Esophagus (tissue), 2 donors: Measurements from ENCODE around the gene DROSHA. TPM values are rescaled to one million over a fixed set of nuclear protein-coding genes. Genes with fewer than 3 reads are reported as not detected.
"Not testable (repeated sequence)": the region's sequence is repeated elsewhere in the genome, so short reads cannot be mapped to it uniquely, and the experiment has no call there.

Experiments used
- H3K27ac ChIP-seq, 2 donors: one replicate each; pipeline ENCODE4 v1.5.1; 2013; ENCODE audit warnings: low read depth in 2 of 2, mild to moderate bottlenecking in 2 of 2, inconsistent platforms in 1 of 2, low read length in 1 of 2, moderate library complexity in 1 of 2
- H3K27me3 ChIP-seq, 2 donors: one replicate each; pipeline ENCODE4 v1.6.1; 2013; ENCODE audit warnings: low read length in 2 of 2, control low read depth in 1 of 2, mild to moderate bottlenecking in 1 of 2; ENCODE audit not compliant: insufficient read depth in 2 of 2, control insufficient read depth in 1 of 2
- H3K36me3 ChIP-seq, 2 donors: one replicate each; pipeline ENCODE4 v1.6.1; 2013; ENCODE audit warnings: low read length in 1 of 2; ENCODE audit not compliant: control insufficient read depth in 2 of 2, insufficient read depth in 2 of 2
- H3K4me1 ChIP-seq, 2 donors: one replicate each; pipeline ENCODE4 v1.6.1; 2013; ENCODE audit warnings: low read length in 1 of 2; ENCODE audit not compliant: control insufficient read depth in 2 of 2, insufficient read depth in 2 of 2
- H3K4me3 ChIP-seq, 2 donors: one replicate each; pipeline ENCODE4 v1.5.1; 2013; ENCODE audit warnings: low read length in 2 of 2, mild to moderate bottlenecking in 2 of 2, low read depth in 1 of 2, moderate library complexity in 1 of 2
- H3K9me3 ChIP-seq, 2 donors: one replicate each; pipeline ENCODE4 v1.6.1; 2013; ENCODE audit warnings: mild to moderate bottlenecking in 2 of 2, low read depth in 1 of 2, low read length in 1 of 2, moderate library complexity in 1 of 2; ENCODE audit not compliant: control insufficient read depth in 2 of 2, insufficient read depth in 1 of 2
- WGBS, 2 donors: extraction: QIAGEN DNeasy Blood & Tissue Kit; methylation state at CpG; one replicate each; pipeline ENCODE4 v1.1.7; 2013; 5-methylcytosine and 5-hydroxymethylcytosine counted together
- polyA plus RNA-seq, 2 donors: library from polyadenylated mRNA; stranded (reverse); fragments of 200-250 nt; gene quantifications; one replicate each; pipeline ENCODE4 v1.2.3, GENCODE V29; 2013
- donor health status: healthy with polysubstance abuse.
- donor health status: Bipolar disorder and iron deficiency.

The DROSHA gene
- polyA plus RNA-seq, 2 donors, result 21.8 to 34.6 TPM

DNA sequence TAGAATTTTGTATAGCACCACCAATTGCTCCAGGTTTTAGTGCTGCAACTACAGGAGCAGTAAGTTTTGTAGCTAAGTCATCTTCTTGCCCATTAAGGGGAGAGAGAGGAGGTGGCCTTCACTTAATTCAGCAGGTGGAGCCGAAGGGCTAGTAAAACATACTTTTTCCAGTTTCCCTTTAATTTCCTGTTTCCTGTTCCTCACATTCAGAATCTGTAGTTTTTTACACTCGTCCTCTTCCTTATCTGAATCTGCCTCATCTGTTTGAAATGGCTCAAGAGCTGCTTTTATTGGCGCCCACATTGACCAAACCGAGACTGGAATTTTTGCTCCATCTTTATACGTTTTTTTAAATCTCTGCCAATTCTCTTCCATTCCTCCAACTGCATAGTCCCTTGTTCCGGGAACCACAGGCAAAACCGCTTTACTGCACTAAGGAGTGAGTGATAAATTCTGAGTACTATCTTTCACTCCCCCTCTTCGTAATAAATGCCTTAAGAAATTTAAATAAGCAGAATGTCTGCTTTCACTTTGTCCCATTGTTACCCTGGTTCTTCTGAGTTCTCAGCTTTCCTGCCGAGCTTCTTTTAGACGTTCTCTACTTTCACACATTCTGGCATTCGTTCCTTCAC lies 133.9 kb downstream of the DROSHA start:
- H3K4me3 ChIP-seq, result no peak overlapping the region

DNA sequence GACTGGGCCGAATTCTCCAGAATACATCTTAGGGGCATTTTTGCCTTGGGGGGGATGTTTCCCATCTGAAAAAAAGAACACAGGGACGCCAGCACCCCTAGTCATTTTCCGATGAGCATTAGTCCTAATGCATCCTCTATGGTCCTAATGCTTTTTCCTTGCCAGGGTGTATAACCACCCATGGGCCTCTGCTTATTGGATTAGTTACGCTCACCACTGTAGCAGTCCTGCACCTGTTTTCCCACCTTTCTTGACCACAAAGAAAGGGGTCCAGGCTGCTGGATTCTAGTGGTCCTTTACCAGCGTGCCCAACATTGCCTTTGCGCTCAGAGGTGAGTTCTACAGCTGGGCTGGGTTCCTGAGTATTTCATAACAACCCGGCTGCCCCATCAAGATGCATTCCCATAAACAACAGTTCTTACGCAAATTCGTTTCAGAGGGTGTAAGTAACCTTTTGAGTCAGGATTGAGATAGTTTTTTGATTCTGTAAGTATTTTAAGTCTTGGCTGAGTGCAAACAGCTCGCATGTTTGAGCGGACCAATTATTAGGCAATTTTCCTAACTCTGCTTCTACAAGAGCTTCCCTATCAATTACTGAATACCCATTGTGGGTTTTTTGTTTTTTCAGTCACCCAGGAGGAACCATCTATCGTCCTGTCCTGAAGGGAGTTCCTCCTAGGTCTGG lies 135.1 kb downstream of the DROSHA start:
- Histone ChIP-seq H3K27me3 (no peaks in the 10 kb centered on the region), H3K27ac (no peak overlapping the region), H3K36me3 (no peaks in the 10 kb centered on the region), H3K4me3 (no peak overlapping the region), H3K4me1 (no peaks in the 10 kb centered on the region), H3K9me3 (no peaks in the 10 kb centered on the region)
- WGBS, 2 donors, result 78 to 87% methylated on average over 12 of the region's 12 CpGs

More for the DNA sequence above, 133.9 kb downstream of the DROSHA start:
- H3K36me3 ChIP-seq, result peaks cover 0 to 2% of the 10 kb centered on the region in 2 donors
- H3K27me3 ChIP-seq, result no peaks in the 10 kb centered on the region
- no peaks in the 10 kb centered on the region for H3K9me3 ChIP-seq
- H3K27ac ChIP-seq, result no peak overlapping the region
- H3K4me1 ChIP-seq, result no peaks in the 10 kb centered on the region
- 77 to 78% methylated on average over 11 of the region's 11 CpGs for WGBS, 2 donors

DNA sequence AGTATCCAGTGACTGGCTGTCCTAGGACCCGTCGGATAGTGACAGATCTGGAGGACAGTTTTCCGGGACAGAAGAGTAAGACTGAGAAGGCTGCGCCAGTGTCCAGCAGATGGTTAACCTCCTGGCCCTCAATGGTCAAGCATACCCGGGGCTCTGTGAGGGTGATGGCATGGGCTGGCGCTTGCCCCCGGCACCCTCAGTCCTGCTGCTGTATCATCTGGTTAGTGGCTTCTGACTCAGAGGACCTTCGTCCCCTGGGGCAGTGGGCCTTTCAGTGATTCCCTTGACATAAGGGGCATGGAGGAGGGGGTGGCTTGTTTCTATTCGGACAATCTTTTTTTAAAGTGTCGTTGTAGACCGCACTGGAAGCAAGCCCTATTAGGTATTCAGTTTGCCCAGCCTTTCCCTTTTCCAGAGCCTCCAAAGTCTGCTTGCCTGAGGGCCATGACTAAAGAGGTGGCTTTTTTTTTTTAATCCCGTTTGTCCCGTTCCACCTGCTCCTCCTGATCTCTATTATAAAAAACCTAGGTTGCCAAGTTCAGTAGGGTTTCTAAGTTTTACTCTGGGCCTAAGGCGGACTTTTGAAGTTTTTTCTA lies 136.3 kb downstream of the DROSHA start:
- H3K27me3 ChIP-seq, H3K9me3 ChIP-seq, H3K4me3 ChIP-seq, H3K4me1 ChIP-seq, H3K27ac ChIP-seq, H3K36me3 ChIP-seq: not testable (repeated sequence)
- WGBS, 2 donors, result 69 to 78% methylated on average over 14 of the region's 14 CpGs

DNA sequence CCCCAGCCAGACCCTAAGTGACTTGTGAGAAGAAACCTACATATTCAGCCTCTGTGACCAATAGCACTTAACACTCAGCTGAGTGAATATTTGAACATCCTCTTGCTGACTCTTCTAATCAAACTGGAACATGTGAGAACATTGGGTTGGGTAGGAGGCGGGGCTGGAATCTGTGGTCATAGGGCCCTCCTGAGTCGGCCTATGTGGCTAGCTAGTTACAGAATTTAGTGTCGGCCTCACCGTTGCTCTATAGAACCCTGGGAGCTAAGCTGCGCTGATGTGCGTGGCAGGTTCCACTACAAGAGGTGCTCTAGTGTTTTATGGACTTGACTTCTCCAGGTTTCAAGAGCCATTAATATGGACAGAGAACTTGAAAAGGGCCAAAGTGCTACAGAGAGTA lies 138.8 kb downstream of the DROSHA start:
- Histone ChIP-seq H3K9me3 (peaks cover 0 to 7% of the 10 kb centered on the region in 2 donors), H3K4me3 (no peak overlapping the region), H3K4me1 (no peaks in the 10 kb centered on the region), H3K36me3 (no peaks in the 10 kb centered on the region), H3K27me3 (no peaks in the 10 kb centered on the region), H3K27ac (no peak overlapping the region)
- 88 to 93% methylated on average over 6 of the region's 6 CpGs for WGBS, 2 donors

DNA sequence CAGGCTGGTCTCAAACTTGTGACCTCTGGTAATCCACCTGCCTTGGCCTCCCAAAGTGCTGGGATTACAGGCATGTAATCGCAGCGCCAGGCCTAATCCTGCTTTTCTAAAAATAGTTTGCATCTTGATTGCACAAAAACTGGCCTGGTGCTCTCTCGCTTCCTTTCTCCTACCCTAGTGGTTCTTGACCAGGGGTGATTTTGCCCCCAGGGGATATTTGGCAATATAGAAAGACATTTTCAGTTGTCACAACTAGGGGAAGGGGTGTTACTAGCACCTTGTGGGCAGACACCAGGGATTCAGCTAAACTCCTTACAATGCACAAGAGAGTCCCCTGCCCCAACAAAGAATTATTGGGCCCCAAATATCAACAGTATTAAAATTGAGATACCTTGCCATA lies 139.8 kb downstream of the DROSHA start:
- Histone ChIP-seq H3K9me3 (peaks cover 3 to 11% of the 10 kb centered on the region in 2 donors), H3K27me3 (no peaks in the 10 kb centered on the region), H3K36me3 (no peaks in the 10 kb centered on the region), H3K4me3 (no peak overlapping the region), H3K27ac (no peak overlapping the region), H3K4me1 (no peaks in the 10 kb centered on the region)
- 89% methylated on average over 3 of the region's 3 CpGs for WGBS, 2 donors

DNA sequence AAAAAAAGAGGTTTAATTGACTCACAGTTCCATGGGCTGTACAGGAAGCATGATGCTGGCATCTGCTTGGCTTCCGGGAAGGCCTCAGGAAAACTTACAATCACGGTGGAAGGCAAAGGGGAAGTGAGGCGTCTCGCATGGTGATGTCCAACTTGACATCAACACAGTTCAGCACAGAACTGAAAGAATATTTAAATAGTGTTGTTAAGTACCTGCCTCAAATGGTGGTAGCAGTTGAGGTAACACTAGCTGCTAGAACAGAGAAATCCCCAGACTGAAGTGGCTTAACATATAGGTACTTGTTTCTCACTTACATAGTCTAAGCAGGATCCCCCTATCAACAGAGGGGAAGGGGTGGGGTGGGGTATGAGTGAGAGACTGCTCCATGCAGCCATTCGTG lies 141.6 kb downstream of the DROSHA start:
- Histone ChIP-seq H3K27ac (no peak overlapping the region), H3K36me3 (no peaks in the 10 kb centered on the region), H3K27me3 (no peaks in the 10 kb centered on the region), H3K4me1 (no peaks in the 10 kb centered on the region), H3K4me3 (no peak overlapping the region), H3K9me3 (peaks cover 3 to 11% of the 10 kb centered on the region in 2 donors)
- WGBS, 2 donors, result 88 to 93% methylated on average over 5 of the region's 5 CpGs

DNA sequence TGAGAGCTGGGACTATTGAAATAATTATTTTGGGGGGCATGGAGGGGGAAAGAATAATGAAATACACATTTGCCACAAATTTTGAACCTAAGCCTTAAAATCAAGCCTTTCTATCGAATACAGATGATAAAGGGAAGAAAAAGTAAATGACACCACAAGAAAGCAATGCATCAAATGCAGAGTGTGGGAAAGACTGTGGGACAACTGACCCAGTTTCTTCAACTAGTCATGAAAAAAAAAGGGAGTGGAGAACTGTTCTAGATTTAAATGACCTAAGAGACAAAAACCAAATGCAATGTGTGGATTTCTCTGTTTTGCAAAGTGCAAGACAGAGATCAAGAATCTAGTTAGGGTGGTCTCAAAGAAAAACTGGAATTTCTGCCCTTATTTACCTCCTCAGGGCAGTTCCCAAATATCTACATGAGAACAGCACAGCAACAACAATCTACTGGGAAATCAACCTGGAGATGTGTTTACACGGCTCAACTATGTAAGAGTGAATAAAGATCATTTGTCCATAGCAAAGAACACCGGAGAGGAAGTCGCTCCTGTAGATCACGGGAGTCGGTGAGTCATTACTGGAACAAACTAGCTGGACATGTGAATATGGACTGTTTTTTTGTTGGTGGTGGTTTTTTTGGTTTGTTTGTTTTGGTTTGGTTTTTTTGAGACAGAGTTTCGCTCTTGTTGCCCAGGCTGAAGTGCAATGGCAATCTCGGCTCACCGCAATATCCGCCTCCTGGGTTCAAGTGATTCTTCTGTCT lies 145.9 kb downstream of the DROSHA start:
- no peaks in the 10 kb centered on the region for H3K27me3 ChIP-seq
- H3K27ac ChIP-seq, result no peak overlapping the region
- H3K36me3 ChIP-seq, result no peaks in the 10 kb centered on the region
- H3K4me3 ChIP-seq, result no peak overlapping the region
- no peaks in the 10 kb centered on the region for H3K4me1 ChIP-seq
- peaks cover 3 to 11% of the 10 kb centered on the region in 2 donors for H3K9me3 ChIP-seq
- 83 to 90% methylated on average over 10 of the region's 10 CpGs for WGBS, 2 donors

DNA sequence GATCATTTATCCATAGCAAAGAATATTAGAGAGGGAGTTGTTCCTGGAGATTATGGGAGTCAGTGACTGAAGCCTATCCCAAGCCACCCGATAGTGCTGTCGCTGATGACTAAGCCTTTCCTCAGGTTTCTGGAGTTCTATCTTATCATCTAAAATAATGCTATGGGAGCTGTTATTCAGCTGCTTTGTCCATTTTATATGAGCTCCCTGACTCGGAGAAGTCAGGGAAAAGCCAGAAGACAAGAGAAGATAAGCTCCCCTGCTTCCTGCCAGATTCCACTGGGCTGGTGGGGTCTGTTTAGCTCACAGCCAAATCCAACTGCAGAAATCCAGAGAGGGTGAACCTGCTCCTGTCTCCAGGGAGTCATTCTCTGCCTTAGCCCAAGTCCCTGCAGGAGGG lies 148.2 kb downstream of the DROSHA start:
- Histone ChIP-seq H3K9me3 (peaks cover 3 to 10% of the 10 kb centered on the region in 2 donors), H3K27me3 (no peaks in the 10 kb centered on the region), H3K36me3 (no peaks in the 10 kb centered on the region), H3K4me3 (no peak overlapping the region), H3K27ac (no peak overlapping the region), H3K4me1 (no peaks in the 10 kb centered on the region)
- 69 to 74% methylated on average over 3 of the region's 3 CpGs for WGBS, 2 donors

DNA sequence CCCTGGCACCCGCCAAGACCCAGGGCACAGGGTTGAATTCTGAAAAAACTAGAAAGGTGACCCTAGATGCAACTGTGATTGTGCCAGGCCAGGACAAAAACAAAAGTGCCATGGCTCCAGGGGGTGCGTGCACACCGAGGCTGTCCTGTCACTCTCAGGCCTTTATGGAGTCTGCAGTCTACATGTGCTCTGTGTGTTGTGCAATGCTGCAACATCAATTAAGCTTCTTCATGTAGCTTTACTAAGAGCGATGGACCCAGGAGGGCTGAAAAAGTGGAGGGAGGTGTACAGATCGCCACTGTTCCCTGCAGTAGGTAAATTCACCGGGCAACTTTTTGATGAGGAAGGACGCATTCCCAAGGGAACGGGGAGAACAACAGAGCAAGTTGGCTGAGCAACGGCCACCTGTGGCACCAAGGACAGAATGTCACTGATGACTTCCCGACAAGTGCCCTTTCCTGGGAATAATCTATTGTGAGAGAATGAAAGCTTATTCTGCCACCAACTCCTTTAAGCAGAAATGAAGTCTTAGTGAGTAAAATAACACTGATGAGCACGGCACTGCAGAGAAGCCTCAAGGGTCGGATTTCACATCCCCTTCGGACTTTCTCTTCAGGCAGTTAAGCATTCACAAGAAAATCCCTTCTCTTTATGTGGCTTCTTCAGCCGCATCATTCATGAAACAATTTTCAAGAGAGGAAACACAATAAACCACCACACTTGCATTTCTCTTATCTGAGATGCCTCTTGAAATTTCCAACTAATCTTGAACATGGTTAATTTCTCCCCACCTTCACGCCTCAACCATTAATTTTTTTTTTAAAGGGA lies 149.6 kb downstream of the DROSHA start:
- H3K4me3 ChIP-seq, result no peak overlapping the region
- H3K9me3 ChIP-seq, result no peaks in the 10 kb centered on the region
- no peaks in the 10 kb centered on the region for H3K36me3 ChIP-seq
- no peaks in the 10 kb centered on the region for H3K27me3 ChIP-seq
- 68 to 70% methylated on average over 15 of the region's 15 CpGs for WGBS, 2 donors
- no peaks in the 10 kb centered on the region for H3K4me1 ChIP-seq
- H3K27ac ChIP-seq, result no peak overlapping the region
